GM12878 (cell line): Measurements from ENCODE around the gene NHSL2. TPM values are rescaled to one million over a fixed set of nuclear protein-coding genes. Genes with fewer than 3 reads are reported as not detected.

Source experiments
- ATAC-seq: fragments of 200-7000 bp; cut with Tn5 transposase; 3 replicates; pipeline ENCODE4 v1.9.1; 2020; ENCODE audit warnings: mild to moderate bottlenecking, moderate library complexity
- BruUV-seq: library from RNA; stranded (reverse); fragments of 400-500 nt; replicated peaks from 2 replicates; lab custom pipeline; 2021; lab: Mats Ljungman, UMichigan
- CTCF ChIA-PET: fragments of 300-600 bp; sonication (Branson Sonifier 250); formaldehyde crosslinking; extraction: SDS; loops from one replicate; lab custom pipeline; 2021; ENCODE audit warnings: inconsistent platforms; lab: Yijun Ruan, JAX
- POLR2A ChIA-PET: fragments of 350-600 bp; formaldehyde crosslinking; extraction: SDS; loops from one replicate; lab custom pipeline; 2021; ENCODE audit warnings: inconsistent platforms; lab: Charles Lee
- RAD21 ChIA-PET: fragments of 300-600 bp; sonication (Branson Sonifier 250); formaldehyde crosslinking; loops from one replicate; lab custom pipeline; 2023; ENCODE audit warnings: antibody characterized with exemption; ENCODE audit not compliant: unreplicated experiment; lab: Charles Lee
- SMC1A ChIA-PET: fragments of 300-600 bp; sonication (Branson Sonifier 250); formaldehyde crosslinking; loops from one replicate; lab custom pipeline; 2023; ENCODE audit not compliant: unreplicated experiment, uncharacterized antibody; lab: Charles Lee
- DNase-seq: peaks from one replicate; pipeline ENCODE4 v3.0.0-alpha.2; 2011; ENCODE audit warnings: low read depth, low spot score
- FAIRE-seq: peaks from 3 replicates; lab custom pipeline; 2011; peaks lifted over from hg19 to GRCh38; lab: Jason Lieb, UNC
- H2AFZ ChIP-seq: 2 replicates; pipeline ENCODE4 v1.6.0; 2011; ENCODE audit warnings: low read depth, low read length, control low read depth; ENCODE audit not compliant: control insufficient read depth
- H3K27ac ChIP-seq: 2 replicates; pipeline ENCODE4 v1.5.1; 2011; ENCODE audit warnings: control low read depth; ENCODE audit not compliant: control insufficient read depth, insufficient read depth
- H3K27me3 ChIP-seq, 2 experiments: replicated peaks in 1 of 2; 2 replicates each; pipeline versions ENCODE4 v1.6.0 to v1.6.1; 2011; ENCODE audit warnings: low read length in 1 of 2; ENCODE audit not compliant: control insufficient read depth in 2 of 2, insufficient read depth in 2 of 2
- H3K36me3 ChIP-seq, 2 experiments: 2 replicates each; pipeline ENCODE4 v1.5.1; 2011; ENCODE audit warnings: low read length in 1 of 2; ENCODE audit not compliant: control insufficient read depth in 2 of 2, insufficient read depth in 2 of 2
- H3K4me1 ChIP-seq: 2 replicates; pipeline ENCODE4 v1.6.1; 2011; ENCODE audit warnings: mild to moderate bottlenecking, low read length, moderate library complexity, mixed read lengths; ENCODE audit not compliant: control insufficient read depth, insufficient read depth
- H3K4me2 ChIP-seq: 2 replicates; pipeline ENCODE4 v1.6.0; 2011; ENCODE audit warnings: control low read depth; ENCODE audit not compliant: control insufficient read depth, insufficient read depth
- H3K4me3 ChIP-seq: fragments of 200-600 bp; sonication (generic); 2 replicates; pipeline ENCODE4 v1.5.1; 2016
- H3K79me2 ChIP-seq: 2 replicates; pipeline ENCODE4 v1.6.0; 2011; ENCODE audit warnings: low read length; ENCODE audit not compliant: control insufficient read depth, insufficient read depth
- H3K9ac ChIP-seq: 2 replicates; pipeline ENCODE4 v1.8.0; 2011; ENCODE audit warnings: low read length, control low read depth, mixed read lengths; ENCODE audit not compliant: control insufficient read depth, insufficient read depth
- H3K9me3 ChIP-seq: replicated peaks from 3 replicates; pipeline ENCODE4 v1.5.1; 2011; ENCODE audit warnings: mild to moderate bottlenecking, low read length; ENCODE audit not compliant: control insufficient read depth, insufficient read depth
- H4K20me1 ChIP-seq: 2 replicates; pipeline ENCODE4 v1.6.0; 2011; ENCODE audit not compliant: control insufficient read depth, insufficient read depth
- ATF7 ChIP-seq: fragments of 450-650 bp; IDR thresholded peaks from 2 replicates; pipeline ENCODE4 v1.6.1; 2016; ENCODE audit warnings: low read depth, mild to moderate bottlenecking
- BRCA1 ChIP-seq: IDR thresholded peaks from 2 replicates; pipeline ENCODE4 v1.6.1; 2011; ENCODE audit warnings: low read depth, low read length, improper control_type of control experiment
- CHD1 ChIP-seq: IDR thresholded peaks from 2 replicates; pipeline ENCODE4 v1.6.1; 2012; ENCODE audit warnings: low read depth, low read length, improper control_type of control experiment
- CHD2 ChIP-seq: IDR thresholded peaks from 2 replicates; pipeline ENCODE4 v1.6.1; 2011; ENCODE audit warnings: low read depth, low read length, improper control_type of control experiment, borderline replicate concordance
- CREB1 ChIP-seq: IDR thresholded peaks from 2 replicates; pipeline ENCODE4 v1.6.1; 2012; ENCODE audit warnings: low read depth, mild to moderate bottlenecking, inconsistent platforms
- KLF5 ChIP-seq: fragments of 450-650 bp; IDR thresholded peaks from 2 replicates; pipeline ENCODE4 v1.6.1; 2014; ENCODE audit warnings: mild to moderate bottlenecking; ENCODE audit not compliant: partially characterized antibody
- LARP7 ChIP-seq: fragments of 450-650 bp; IDR thresholded peaks from 2 replicates; pipeline ENCODE4 v1.6.1; 2017; ENCODE audit warnings: mild to moderate bottlenecking
- NRF1 ChIP-seq: conservative IDR thresholded peaks from 2 replicates; pipeline ENCODE4 v1.6.1; 2011; ENCODE audit warnings: mild to moderate bottlenecking, low read depth, low read length, improper control_type of control experiment
- PAX5 ChIP-seq: IDR thresholded peaks from 2 replicates; pipeline ENCODE4 v1.6.1; 2011; ENCODE audit warnings: low read depth, low read length, borderline replicate concordance
- PAX8 ChIP-seq: fragments of 450-650 bp; IDR thresholded peaks from 2 replicates; pipeline ENCODE4 v1.6.1; 2017; ENCODE audit warnings: mild to moderate bottlenecking, moderate library complexity
- SIN3A ChIP-seq: IDR thresholded peaks from 2 replicates; pipeline ENCODE4 v1.6.1; 2012; ENCODE audit warnings: low read depth, low read length, improper control_type of control experiment
- STAT3 ChIP-seq: IDR thresholded peaks from 2 replicates; pipeline ENCODE4 v1.6.1; 2011; ENCODE audit warnings: low read depth, low read length, improper control_type of control experiment
- SUPT20H ChIP-seq: IDR thresholded peaks from 2 replicates; pipeline ENCODE4 v1.6.1; 2011; ENCODE audit warnings: low read depth, mild to moderate bottlenecking, low read length, moderate library complexity, borderline replicate concordance; ENCODE audit not compliant: control insufficient read depth
- YBX1 ChIP-seq: fragments of 450-650 bp; IDR thresholded peaks from 2 replicates; pipeline ENCODE4 v1.6.1; 2016; ENCODE audit warnings: antibody characterized with exemption
- ZBED1 ChIP-seq: IDR thresholded peaks from 2 replicates; pipeline ENCODE4 v1.6.1; 2016; ENCODE audit warnings: borderline replicate concordance
- WGBS: methylation state at CpG from one replicate; pipeline ENCODE4 v1.1.6; 2016; ENCODE audit warnings: low lambda C conversion rate; ENCODE audit not compliant: insufficient replicate concordance, insufficient coverage; ENCODE audit errors: missing lambda C conversion rate; 5-methylcytosine and 5-hydroxymethylcytosine counted together
- in situ Hi-C: fragments of 300-500 bp; cut with MboI; formaldehyde crosslinking; loops from 9 replicates; pipeline ENCODE4 v1.14.3; 2018; ENCODE audit warnings: mixed read lengths
- intact Hi-C: fragments of 100-400 bp; cut with micrococcal nuclease; formaldehyde crosslinking; loops from one replicate; pipeline ENCODE4 v1.14.2; 2022; ENCODE audit not compliant: unreplicated experiment
- polyA plus RNA-seq, 11 experiments: library from polyadenylated mRNA; depleted of rRNA in 4 of 11; unstranded in 6 of 11; stranded (reverse) in 5 of 11; fragments of >200 nt; fragmentation: Nextera tagmentation in 4 of 11; fragmentation: Illumina TruSeq in 1 of 11; extraction: Ambion mirVana in 4 of 11; extraction: Trizol in 1 of 11; gene quantifications; 1 replicate in 1 of 11; 2 replicates in 10 of 11; pipeline versions ENCODE4 v1.2.1 to v1.2.3, GENCODE V29; 2011 to 2016; ENCODE audit warnings: inconsistent platforms in 2 of 11, missing spikeins in 2 of 11, low read depth in 1 of 11
- total RNA-seq, 4 experiments: library from RNA; depleted of rRNA in 3 of 4; stranded (reverse); fragments of >200 nt in 3 of 4; fragmentation: Illumina TruSeq in 1 of 4; extraction: Trizol in 1 of 4; gene quantifications; 2 replicates each; pipeline versions ENCODE4 v1.2.1 to v1.2.3, GENCODE V29; 2013 to 2021
- TF ChIP-seq, protein P1 (sequence below): IDR thresholded peaks from 2 replicates; pipeline ENCODE4 v1.6.1; 2011; ENCODE audit warnings: low read depth, mild to moderate bottlenecking, low read length, moderate library complexity, borderline replicate concordance; ENCODE audit errors: extremely low read depth
- TF ChIP-seq, protein P2 (sequence below): fragments of 450-650 bp; conservative IDR thresholded peaks from 2 replicates; pipeline ENCODE4 v1.6.1; 2017; ENCODE audit warnings: mild to moderate bottlenecking, moderate library complexity

The NHSL2 gene
- total and polyA plus RNA-seq, 10 of the 15 experiments (the other 5 are each of a cell fraction or from before 2014, with no cell fraction given), result 0.05 to 0.53 (median 0.07) TPM; not detected in 2

DNA sequence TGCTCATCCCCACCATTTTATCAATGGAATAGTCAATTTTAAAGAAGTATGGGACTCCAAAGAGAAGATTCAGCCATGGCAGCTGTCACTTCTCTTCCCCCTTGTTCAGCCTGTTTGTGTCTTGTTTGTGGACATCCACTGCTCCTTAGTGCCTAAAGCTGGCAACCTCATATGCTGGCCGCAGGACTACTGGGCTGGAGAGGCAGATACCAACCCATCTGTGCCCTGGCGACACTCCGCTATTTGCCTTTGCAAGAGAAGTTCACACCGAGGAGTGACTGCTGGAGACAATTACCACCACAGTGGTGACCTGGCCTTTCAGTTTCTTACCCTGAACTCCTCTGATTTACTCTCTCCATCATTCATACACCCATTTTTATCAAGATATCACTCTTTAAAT, 64.3 kb downstream of the NHSL2 start:
- Histone ChIP-seq H3K27me3 (no peaks in the 10 kb centered on the region), H3K9ac (no peak overlapping the region), H3K27ac (no peak overlapping the region), H3K9me3 (no peaks in the 10 kb centered on the region), H3K79me2 (no peaks in the 10 kb centered on the region), H3K36me3 (no peaks in the 10 kb centered on the region), H2AFZ (no peak overlapping the region), H3K4me3 (no peak overlapping the region), H3K4me2 (no peak overlapping the region), H4K20me1 (no peaks in the 10 kb centered on the region), H3K4me1 (no peaks in the 10 kb centered on the region)
- ChIA-PET SMC1A (interaction anchor here (1.2 to 1.6 kb wide), 2 partner anchors 9 to 12 kb away, joined by 3 read pairs; no protein-coding TSS in a partner anchor), RAD21 (no interaction called here), POLR2A (no interaction called here), CTCF (interaction anchor here (1.4 kb wide), 1 partner anchor 15 kb away, joined by 3 read pairs; no protein-coding TSS in a partner anchor)
- DNase-seq, result no peak
- BruUV-seq, result no TSS peak
- intact Hi-C loops, result no loop called here
- FAIRE-seq, result no peak
- in situ Hi-C loops, result no loop called here
- TF ChIP-seq, protein P1, sequence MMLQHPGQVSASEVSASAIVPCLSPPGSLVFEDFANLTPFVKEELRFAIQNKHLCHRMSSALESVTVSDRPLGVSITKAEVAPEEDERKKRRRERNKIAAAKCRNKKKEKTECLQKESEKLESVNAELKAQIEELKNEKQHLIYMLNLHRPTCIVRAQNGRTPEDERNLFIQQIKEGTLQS, result no peak
- no peak for TF ChIP-seq SIN3A
- TF ChIP-seq LARP7, result no peak
- WGBS, result 41% methylated on average over 4 of the region's 4 CpGs
- ATAC-seq, result no peak

DNA sequence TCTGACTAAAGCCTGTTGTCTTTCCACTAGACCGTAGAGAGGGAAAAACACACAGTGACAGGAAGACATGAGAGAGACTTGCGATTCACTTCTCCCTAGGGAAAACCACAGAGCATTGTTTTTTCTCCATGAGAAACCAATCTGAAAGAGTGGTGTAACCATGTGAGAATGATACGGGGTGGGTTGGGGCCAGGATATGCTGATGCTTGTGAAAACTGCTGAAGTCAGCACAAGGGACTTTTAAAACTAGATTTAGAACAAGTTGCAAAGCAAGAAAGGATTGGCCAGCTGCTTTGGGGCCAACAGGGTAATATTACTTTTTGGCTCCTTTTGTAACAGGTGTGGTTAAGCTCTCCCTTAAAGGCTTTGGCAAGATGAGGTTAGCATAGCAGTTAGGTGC, 66.1 kb downstream of the NHSL2 start:
- BruUV-seq, result no TSS peak
- ChIA-PET CTCF (interaction anchor here (0.7 kb wide), 1 partner anchor 1258 kb away, joined by 4 read pairs; no protein-coding TSS in a partner anchor), RAD21 (no interaction called here), SMC1A (no interaction called here), POLR2A (no interaction called here)
- no peaks in the 10 kb centered on the region for H3K9me3 ChIP-seq
- intact Hi-C loops (no loop called here), in situ Hi-C loops (no loop called here)
- DNase-seq, result no peak
- 54% methylated on average over 3 of the region's 3 CpGs for WGBS
- H3K79me2 ChIP-seq, result no peaks in the 10 kb centered on the region
- H3K4me1 ChIP-seq, result no peaks in the 10 kb centered on the region
- no peaks in the 10 kb centered on the region for H3K36me3 ChIP-seq
- no peak overlapping the region for H3K4me2 ChIP-seq
- no peak overlapping the region for H3K27ac ChIP-seq
- no peaks in the 10 kb centered on the region for H4K20me1 ChIP-seq
- H3K27me3 ChIP-seq, result no peaks in the 10 kb centered on the region
- no peak for TF ChIP-seq KLF5
- no peak for TF ChIP-seq CHD1
- no peak for TF ChIP-seq ZBED1
- no peak for TF ChIP-seq SUPT20H
- no peak for TF ChIP-seq NRF1
- TF ChIP-seq STAT3, result no peak
- no peak for TF ChIP-seq PAX8
- TF ChIP-seq, protein P2, sequence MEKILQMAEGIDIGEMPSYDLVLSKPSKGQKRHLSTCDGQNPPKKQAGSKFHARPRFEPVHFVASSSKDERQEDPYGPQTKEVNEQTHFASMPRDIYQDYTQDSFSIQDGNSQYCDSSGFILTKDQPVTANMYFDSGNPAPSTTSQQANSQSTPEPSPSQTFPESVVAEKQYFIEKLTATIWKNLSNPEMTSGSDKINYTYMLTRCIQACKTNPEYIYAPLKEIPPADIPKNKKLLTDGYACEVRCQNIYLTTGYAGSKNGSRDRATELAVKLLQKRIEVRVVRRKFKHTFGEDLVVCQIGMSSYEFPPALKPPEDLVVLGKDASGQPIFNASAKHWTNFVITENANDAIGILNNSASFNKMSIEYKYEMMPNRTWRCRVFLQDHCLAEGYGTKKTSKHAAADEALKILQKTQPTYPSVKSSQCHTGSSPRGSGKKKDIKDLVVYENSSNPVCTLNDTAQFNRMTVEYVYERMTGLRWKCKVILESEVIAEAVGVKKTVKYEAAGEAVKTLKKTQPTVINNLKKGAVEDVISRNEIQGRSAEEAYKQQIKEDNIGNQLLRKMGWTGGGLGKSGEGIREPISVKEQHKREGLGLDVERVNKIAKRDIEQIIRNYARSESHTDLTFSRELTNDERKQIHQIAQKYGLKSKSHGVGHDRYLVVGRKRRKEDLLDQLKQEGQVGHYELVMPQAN, result no peak
- TF ChIP-seq ATF7, result no peak
- TF ChIP-seq PAX5, result no peak
- TF ChIP-seq, protein P1, result no peak
- no peak for TF ChIP-seq BRCA1
- no peak for TF ChIP-seq CHD2
- no peak for TF ChIP-seq YBX1
- TF ChIP-seq CREB1, result no peak
- no peak overlapping the region for H2AFZ ChIP-seq
- FAIRE-seq, result no peak
- ATAC-seq, result no peak
- no peak overlapping the region for H3K9ac ChIP-seq
- no peak overlapping the region for H3K4me3 ChIP-seq
